WTC11 (cell line): ENCODE measurements around the gene LDLRAD4. TPM values are rescaled to one million over a fixed set of nuclear protein-coding genes. Genes with fewer than 3 reads are reported as not detected.

Source experiments
- ATAC-seq: fragments of 200-7000 bp; cut with Tn5 transposase; 2 replicates; pipeline ENCODE4 v1.10.0; 2021; ENCODE audit warnings: mild to moderate bottlenecking, moderate library complexity
- CTCF ChIA-PET: fragments of 300-600 bp; sonication (Branson Sonifier 250); formaldehyde crosslinking; loops from one replicate; lab custom pipeline; 2021; ENCODE audit warnings: antibody characterized with exemption; lab: Charles Lee
- POLR2A ChIA-PET: fragments of 350-600 bp; sonication (Branson Sonifier 250); formaldehyde crosslinking; loops from one replicate; lab custom pipeline; 2021; ENCODE audit warnings: antibody characterized with exemption; lab: Charles Lee
- DNase-seq: peaks from one replicate; pipeline ENCODE4 v3.0.0; 2021; ENCODE audit warnings: low spot score
- H3K27ac Mint-ChIP-seq: 2 replicates; pipeline ENCODE4 v1.8.0; 2021; ENCODE audit warnings: mixed read lengths
- H3K27me3 Mint-ChIP-seq: 2 replicates; pipeline ENCODE4 v1.8.0; 2021; ENCODE audit warnings: low read depth, mild to moderate bottlenecking, moderate library complexity, mixed read lengths
- H3K36me3 Mint-ChIP-seq: 2 replicates; pipeline ENCODE4 v1.8.0; 2021; ENCODE audit warnings: mixed read lengths
- H3K4me1 Mint-ChIP-seq: 2 replicates; pipeline ENCODE4 v1.8.0; 2022; ENCODE audit warnings: mixed read lengths
- H3K4me3 Mint-ChIP-seq: 2 replicates; pipeline ENCODE4 v1.8.0; 2021; ENCODE audit warnings: mild to moderate bottlenecking, moderate library complexity, mixed read lengths
- H3K9me3 Mint-ChIP-seq: 2 replicates; pipeline ENCODE4 v1.8.0; 2021; ENCODE audit warnings: mixed read lengths
- ATF2 ChIP-seq: sonication (generic); formaldehyde crosslinking; IDR thresholded peaks from 2 replicates; pipeline ENCODE4 v1.8.1; 2022; ENCODE audit warnings: low read depth, missing genetic modification reagents, borderline replicate concordance
- ATF3 ChIP-seq: sonication (generic); formaldehyde crosslinking; conservative IDR thresholded peaks from 2 replicates; pipeline ENCODE4 v1.8.1; 2022; ENCODE audit warnings: mild to moderate bottlenecking, missing genetic modification reagents
- ATF6 ChIP-seq: sonication (generic); formaldehyde crosslinking; IDR thresholded peaks from 2 replicates; pipeline ENCODE4 v1.8.1; 2023; ENCODE audit warnings: mild to moderate bottlenecking, missing genetic modification reagents
- CREB1 ChIP-seq: sonication (generic); formaldehyde crosslinking; IDR thresholded peaks from 2 replicates; pipeline ENCODE4 v1.8.0; 2023; ENCODE audit warnings: mild to moderate bottlenecking, missing genetic modification reagents
- HMGA2 ChIP-seq: fragments of 250-450 bp; sonication (Bioruptor Pico); IDR thresholded peaks from 2 replicates; pipeline ENCODE4 v1.4.0; 2021; ENCODE audit warnings: mild to moderate bottlenecking, moderate library complexity
- MYBL2 ChIP-seq: sonication (generic); formaldehyde crosslinking; IDR thresholded peaks from 2 replicates; pipeline ENCODE4 v1.8.1; 2023; ENCODE audit warnings: mild to moderate bottlenecking, moderate library complexity, missing genetic modification reagents
- NFATC4 ChIP-seq: fragments of 250-450 bp; sonication (Bioruptor Pico); IDR thresholded peaks from 2 replicates; pipeline ENCODE4 v1.9.0; 2021; ENCODE audit warnings: mild to moderate bottlenecking
- NR2C2 ChIP-seq: sonication (generic); formaldehyde crosslinking; IDR thresholded peaks from 2 replicates; pipeline ENCODE4 v1.8.0; 2022; ENCODE audit warnings: mild to moderate bottlenecking, missing genetic modification reagents
- PRRX2 ChIP-seq: fragments of 250-450 bp; sonication (Bioruptor Pico); IDR thresholded peaks from 2 replicates; pipeline ENCODE4 v1.8.0; 2021; ENCODE audit warnings: mild to moderate bottlenecking
- SOX15 ChIP-seq: fragments of 250-450 bp; sonication (Bioruptor Pico); IDR thresholded peaks from 2 replicates; pipeline ENCODE4 v1.9.0; 2021; ENCODE audit warnings: mild to moderate bottlenecking
- SP1 ChIP-seq: sonication (generic); formaldehyde crosslinking; conservative IDR thresholded peaks from 2 replicates; pipeline ENCODE4 v1.8.1; 2022; ENCODE audit warnings: missing genetic modification reagents
- TEAD1 ChIP-seq: sonication (generic); formaldehyde crosslinking; IDR thresholded peaks from 2 replicates; pipeline ENCODE4 v1.8.0; 2022; ENCODE audit warnings: mild to moderate bottlenecking, missing genetic modification reagents
- total RNA-seq: library from RNA; stranded (reverse); gene quantifications from 3 replicates; pipeline ENCODE4 v1.2.3, GENCODE V29; 2021
- TF ChIP-seq, protein P1 (sequence below): sonication (generic); formaldehyde crosslinking; IDR thresholded peaks from 2 replicates; pipeline ENCODE4 v1.8.0; 2022; ENCODE audit warnings: missing genetic modification reagents
- TF ChIP-seq, protein P2 (sequence below): fragments of 250-450 bp; sonication (Bioruptor Pico); IDR thresholded peaks from 2 replicates; pipeline ENCODE4 v1.9.0; 2021; ENCODE audit warnings: moderate library complexity, mild to moderate bottlenecking, inconsistent platforms, borderline replicate concordance

Gene LDLRAD4
- total RNA-seq, 1 experiment from 2014 or later = 6.2 TPM

DNA sequence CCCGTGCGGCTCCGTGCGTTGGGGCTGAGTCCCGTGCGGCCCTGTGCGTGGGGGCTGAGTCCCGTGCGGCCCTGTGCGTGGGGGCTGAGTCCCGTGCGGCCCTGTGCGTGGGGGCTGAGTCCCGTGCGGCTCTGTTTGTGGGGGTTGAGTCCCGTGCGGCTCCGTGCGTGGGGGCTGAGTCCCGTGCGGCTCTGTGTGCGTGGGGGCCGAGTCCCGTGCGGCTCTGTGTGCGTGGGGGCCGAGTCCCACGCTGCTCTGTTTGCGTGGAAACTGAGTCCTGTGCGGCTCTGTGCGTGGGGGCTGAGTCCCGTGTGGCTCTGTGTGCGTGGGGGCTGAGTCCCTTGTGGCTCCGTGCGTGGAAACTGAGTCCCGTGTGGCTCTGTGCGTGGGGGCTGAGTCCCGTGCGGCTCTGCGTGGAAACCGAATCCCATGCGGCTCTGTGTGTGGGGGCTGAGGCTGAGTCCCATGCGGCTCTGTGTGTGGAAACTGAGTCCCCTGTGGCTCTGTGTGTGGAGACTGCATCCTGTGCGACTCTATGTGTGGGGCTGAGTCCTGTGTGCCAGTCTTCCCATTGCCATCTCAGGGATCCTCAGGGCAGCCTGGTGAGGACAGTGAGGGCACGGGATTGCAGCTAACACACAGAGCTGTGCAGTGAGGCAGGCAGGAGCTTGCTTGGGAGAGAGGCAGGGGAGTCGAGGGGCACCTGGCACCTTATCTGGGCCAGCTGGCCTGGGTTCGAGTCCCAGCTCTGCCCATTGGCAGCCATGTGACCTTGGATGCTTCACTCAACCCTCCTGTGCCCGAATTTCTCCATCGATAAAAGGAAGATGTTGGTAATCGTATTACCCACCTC lies 44.5 kb downstream of the LDLRAD4 start (continued):
- TF ChIP-seq, protein P1, sequence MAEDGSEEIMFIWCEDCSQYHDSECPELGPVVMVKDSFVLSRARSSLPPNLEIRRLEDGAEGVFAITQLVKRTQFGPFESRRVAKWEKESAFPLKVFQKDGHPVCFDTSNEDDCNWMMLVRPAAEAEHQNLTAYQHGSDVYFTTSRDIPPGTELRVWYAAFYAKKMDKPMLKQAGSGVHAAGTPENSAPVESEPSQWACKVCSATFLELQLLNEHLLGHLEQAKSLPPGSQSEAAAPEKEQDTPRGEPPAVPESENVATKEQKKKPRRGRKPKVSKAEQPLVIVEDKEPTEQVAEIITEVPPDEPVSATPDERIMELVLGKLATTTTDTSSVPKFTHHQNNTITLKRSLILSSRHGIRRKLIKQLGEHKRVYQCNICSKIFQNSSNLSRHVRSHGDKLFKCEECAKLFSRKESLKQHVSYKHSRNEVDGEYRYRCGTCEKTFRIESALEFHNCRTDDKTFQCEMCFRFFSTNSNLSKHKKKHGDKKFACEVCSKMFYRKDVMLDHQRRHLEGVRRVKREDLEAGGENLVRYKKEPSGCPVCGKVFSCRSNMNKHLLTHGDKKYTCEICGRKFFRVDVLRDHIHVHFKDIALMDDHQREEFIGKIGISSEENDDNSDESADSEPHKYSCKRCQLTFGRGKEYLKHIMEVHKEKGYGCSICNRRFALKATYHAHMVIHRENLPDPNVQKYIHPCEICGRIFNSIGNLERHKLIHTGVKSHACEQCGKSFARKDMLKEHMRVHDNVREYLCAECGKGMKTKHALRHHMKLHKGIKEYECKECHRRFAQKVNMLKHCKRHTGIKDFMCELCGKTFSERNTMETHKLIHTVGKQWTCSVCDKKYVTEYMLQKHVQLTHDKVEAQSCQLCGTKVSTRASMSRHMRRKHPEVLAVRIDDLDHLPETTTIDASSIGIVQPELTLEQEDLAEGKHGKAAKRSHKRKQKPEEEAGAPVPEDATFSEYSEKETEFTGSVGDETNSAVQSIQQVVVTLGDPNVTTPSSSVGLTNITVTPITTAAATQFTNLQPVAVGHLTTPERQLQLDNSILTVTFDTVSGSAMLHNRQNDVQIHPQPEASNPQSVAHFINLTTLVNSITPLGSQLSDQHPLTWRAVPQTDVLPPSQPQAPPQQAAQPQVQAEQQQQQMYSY (CRISPR knock-in tag) = no peak

DNA sequence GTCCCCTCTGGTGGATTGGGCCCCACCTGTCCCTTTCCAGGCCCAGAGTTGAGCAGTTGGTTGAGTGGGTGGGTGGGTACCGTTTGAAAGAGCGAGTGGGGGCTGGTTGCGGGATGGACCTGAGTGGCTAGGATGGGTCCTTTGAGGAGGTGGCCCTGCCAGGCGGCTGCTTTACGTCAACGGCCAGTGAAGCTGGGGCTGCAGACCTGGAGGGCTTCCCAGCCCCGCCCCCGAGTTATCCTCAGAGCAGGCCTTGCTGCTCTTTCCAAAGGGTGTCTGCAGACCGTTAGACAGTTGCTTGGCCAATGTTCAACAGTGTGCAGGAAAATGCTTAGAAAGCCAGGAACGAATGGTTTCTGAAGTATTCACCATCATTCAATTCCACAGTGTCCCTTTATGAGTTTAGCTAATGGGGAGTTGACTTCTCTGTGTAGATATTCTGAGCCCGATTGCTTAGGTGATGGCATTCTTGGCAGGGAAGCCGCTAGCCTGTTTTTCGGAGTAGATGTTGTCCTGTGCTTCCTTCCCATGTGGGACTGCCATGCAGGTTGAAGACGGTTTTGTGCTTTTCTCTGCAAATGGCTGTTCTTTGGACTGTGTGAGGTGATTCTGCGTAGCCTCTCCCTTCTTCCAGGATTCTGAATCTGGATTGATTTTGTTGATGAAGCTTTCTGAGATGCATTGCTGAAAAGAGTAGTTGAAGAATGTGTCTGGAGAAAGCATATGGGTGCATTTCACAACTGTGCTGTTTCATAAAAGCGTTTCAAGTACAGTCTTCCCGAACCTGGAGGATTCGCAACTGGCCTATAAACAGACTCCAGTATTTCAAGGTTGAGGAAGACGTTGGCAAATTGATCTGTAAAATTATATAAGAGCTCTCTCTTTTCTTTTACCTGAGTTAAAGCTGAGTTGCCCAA lies 45.8 kb downstream of the LDLRAD4 start:
- H3K27me3 Mint-ChIP-seq = no peaks in the 10 kb centered on the region
- peaks cover 25% of the 10 kb centered on the region for H3K4me1 Mint-ChIP-seq
- no peaks in the 10 kb centered on the region for H3K9me3 Mint-ChIP-seq
- ATAC-seq (no peak), DNase-seq (no peak)
- H3K27ac Mint-ChIP-seq = no peak overlapping the region
- no peaks in the 10 kb centered on the region for H3K36me3 Mint-ChIP-seq
- TF ChIP-seq, protein P1 (CRISPR knock-in tag) = no peak
- no peak for TF ChIP-seq SOX15 (CRISPR knock-in tag)
- TF ChIP-seq PRRX2 (CRISPR knock-in tag) = no peak
- TF ChIP-seq, protein P2, sequence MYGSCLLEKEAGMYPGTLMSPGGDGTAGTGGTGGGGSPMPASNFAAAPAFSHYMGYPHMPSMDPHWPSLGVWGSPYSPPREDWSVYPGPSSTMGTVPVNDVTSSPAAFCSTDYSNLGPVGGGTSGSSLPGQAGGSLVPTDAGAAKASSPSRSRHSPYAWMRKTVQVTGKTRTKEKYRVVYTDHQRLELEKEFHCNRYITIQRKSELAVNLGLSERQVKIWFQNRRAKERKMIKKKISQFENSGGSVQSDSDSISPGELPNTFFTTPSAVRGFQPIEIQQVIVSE = no peak
- TF ChIP-seq SP1 (CRISPR knock-in tag) = no peak
- no peak for TF ChIP-seq CREB1 (CRISPR knock-in tag)
- TF ChIP-seq NR2C2 (CRISPR knock-in tag) = no peak
- TF ChIP-seq NFATC4 = no peak
- no peak for TF ChIP-seq ATF2 (CRISPR knock-in tag)
- no peak for TF ChIP-seq HMGA2 (CRISPR knock-in tag)
- TF ChIP-seq ATF6 = no peak
- TF ChIP-seq ATF3 (CRISPR knock-in tag) = no peak
- no peak for TF ChIP-seq TEAD1 (CRISPR knock-in tag)
- TF ChIP-seq MYBL2 (CRISPR knock-in tag) = no peak
- ChIA-PET CTCF (no interaction called here), POLR2A (no interaction called here)
- no peak overlapping the region for H3K4me3 Mint-ChIP-seq
